C4-2B (cell line): ENCODE results near the gene IGFBPL1.

Experiments used
- ZFX ChIP-seq: fragments of 450-650 bp; IDR thresholded peaks from 2 replicates; pipeline ENCODE4 v1.6.1; 2017
- TF ChIP-seq, protein P1 (sequence below): fragments of 450-650 bp; conservative IDR thresholded peaks from 2 replicates; pipeline ENCODE4 v1.5.1; 2017; ENCODE audit warnings: mild to moderate bottlenecking

- TF ChIP-seq, protein P1, sequence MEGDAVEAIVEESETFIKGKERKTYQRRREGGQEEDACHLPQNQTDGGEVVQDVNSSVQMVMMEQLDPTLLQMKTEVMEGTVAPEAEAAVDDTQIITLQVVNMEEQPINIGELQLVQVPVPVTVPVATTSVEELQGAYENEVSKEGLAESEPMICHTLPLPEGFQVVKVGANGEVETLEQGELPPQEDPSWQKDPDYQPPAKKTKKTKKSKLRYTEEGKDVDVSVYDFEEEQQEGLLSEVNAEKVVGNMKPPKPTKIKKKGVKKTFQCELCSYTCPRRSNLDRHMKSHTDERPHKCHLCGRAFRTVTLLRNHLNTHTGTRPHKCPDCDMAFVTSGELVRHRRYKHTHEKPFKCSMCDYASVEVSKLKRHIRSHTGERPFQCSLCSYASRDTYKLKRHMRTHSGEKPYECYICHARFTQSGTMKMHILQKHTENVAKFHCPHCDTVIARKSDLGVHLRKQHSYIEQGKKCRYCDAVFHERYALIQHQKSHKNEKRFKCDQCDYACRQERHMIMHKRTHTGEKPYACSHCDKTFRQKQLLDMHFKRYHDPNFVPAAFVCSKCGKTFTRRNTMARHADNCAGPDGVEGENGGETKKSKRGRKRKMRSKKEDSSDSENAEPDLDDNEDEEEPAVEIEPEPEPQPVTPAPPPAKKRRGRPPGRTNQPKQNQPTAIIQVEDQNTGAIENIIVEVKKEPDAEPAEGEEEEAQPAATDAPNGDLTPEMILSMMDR = no peak
- TF ChIP-seq ZFX = no peak
These were observed 18.9 kb upstream of the IGFBPL1 start for GRCh38 chr9:38443181-38443580.
